H1 (cell line): ENCODE data around the gene SLC44A5. TPM values are rescaled to one million over a fixed set of nuclear protein-coding genes. Genes with fewer than 3 reads are reported as not detected.

Experiments
- EZH2 ChIP-seq: fragments of 200-600 bp; sonication (generic); IDR thresholded peaks from 2 replicates; pipeline ENCODE4 v1.7.1; 2012; ENCODE audit warnings: low read depth, mild to moderate bottlenecking, moderate library complexity, low read length, inconsistent platforms; ENCODE audit not compliant: severe bottlenecking
- FOSL1 ChIP-seq: IDR thresholded peaks from 2 replicates; pipeline ENCODE4 v1.6.1; 2011; ENCODE audit warnings: mild to moderate bottlenecking, low read depth, low read length, moderate library complexity; ENCODE audit not compliant: insufficient read depth
- KDM5A ChIP-seq: fragments of 200-600 bp; IDR thresholded peaks from 2 replicates; pipeline ENCODE4 v1.7.1; 2012; ENCODE audit warnings: mild to moderate bottlenecking, low read length, inconsistent platforms, mixed read lengths
- SIX5 ChIP-seq: IDR thresholded peaks from 2 replicates; pipeline ENCODE4 v1.6.1; 2011; ENCODE audit warnings: mild to moderate bottlenecking, low read depth, low read length
- TAF1 ChIP-seq: IDR thresholded peaks from 2 replicates; pipeline ENCODE4 v1.6.1; 2011; ENCODE audit warnings: mild to moderate bottlenecking, low read depth, low read length
- polyA plus RNA-seq, 7 experiments: library from polyadenylated mRNA; depleted of rRNA in 3 of 7; stranded (reverse) in 5 of 7; unstranded in 2 of 7; fragments of >200 nt in 5 of 7; fragments of 200-250 nt in 2 of 7; gene quantifications; 1 replicate in 5 of 7; 2 replicates in 1 of 7; 4 replicates in 1 of 7; pipeline versions ENCODE4 v1.2.1 to v1.2.3, GENCODE V29; 2011 to 2013; ENCODE audit warnings: missing spikeins in 2 of 7, mixed read lengths in 2 of 7
- total RNA-seq: library from RNA; stranded (reverse); fragmentation: NEBNext Ultra II Directional; extraction: Animal tissue kit (Norgen Biotek cat#: 25700); gene quantifications from 2 replicates; pipeline ENCODE4 v1.2.1, GENCODE V29; 2021
- TF ChIP-seq, protein P1 (sequence below), 3 experiments: IDR thresholded peaks; 1 replicate in 2 of 3; 2 replicates in 1 of 3; pipeline versions ENCODE4 v1.5.1 to v1.6.1; 2011; ENCODE audit warnings: low read length in 3 of 3, mild to moderate bottlenecking in 3 of 3, inconsistent platforms in 2 of 3, low read depth in 1 of 3, moderate library complexity in 1 of 3; ENCODE audit not compliant: insufficient read depth in 1 of 3; ENCODE audit errors: control extremely low read depth in 1 of 3

SLC44A5 gene
- total and polyA plus RNA-seq, 2 of the 8 experiments (the other 6 are each of a cell fraction or from before 2014, with no cell fraction given), result 1.8 to 3.3 TPM

DNA sequence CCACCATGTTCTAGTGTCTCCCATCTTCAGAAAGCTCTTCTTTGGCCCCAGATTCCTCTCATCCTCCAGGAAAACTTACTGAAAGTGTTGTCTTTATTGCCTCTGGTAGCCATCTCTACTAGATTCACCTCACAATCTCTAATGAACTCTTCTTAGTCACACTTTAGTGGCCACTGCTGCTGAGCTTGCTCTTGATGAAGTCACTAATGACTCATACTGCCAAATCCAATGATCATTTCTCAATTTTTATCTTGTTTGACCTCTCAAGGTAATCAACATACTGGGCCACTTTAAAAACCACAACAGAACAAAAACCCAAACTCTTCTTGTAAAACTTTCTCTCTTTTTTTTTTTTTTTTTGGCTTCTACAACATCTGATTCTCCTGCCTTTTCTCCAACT, 280.3 kb downstream of the SLC44A5 start (continued):
- TF ChIP-seq, protein P1, sequence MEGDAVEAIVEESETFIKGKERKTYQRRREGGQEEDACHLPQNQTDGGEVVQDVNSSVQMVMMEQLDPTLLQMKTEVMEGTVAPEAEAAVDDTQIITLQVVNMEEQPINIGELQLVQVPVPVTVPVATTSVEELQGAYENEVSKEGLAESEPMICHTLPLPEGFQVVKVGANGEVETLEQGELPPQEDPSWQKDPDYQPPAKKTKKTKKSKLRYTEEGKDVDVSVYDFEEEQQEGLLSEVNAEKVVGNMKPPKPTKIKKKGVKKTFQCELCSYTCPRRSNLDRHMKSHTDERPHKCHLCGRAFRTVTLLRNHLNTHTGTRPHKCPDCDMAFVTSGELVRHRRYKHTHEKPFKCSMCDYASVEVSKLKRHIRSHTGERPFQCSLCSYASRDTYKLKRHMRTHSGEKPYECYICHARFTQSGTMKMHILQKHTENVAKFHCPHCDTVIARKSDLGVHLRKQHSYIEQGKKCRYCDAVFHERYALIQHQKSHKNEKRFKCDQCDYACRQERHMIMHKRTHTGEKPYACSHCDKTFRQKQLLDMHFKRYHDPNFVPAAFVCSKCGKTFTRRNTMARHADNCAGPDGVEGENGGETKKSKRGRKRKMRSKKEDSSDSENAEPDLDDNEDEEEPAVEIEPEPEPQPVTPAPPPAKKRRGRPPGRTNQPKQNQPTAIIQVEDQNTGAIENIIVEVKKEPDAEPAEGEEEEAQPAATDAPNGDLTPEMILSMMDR (IDR thresholded peaks at IDR 0.05; ENCODE audit: control extremely low read depth in 1 of 3, insufficient read depth in 1 of 3, low read depth in 1 of 3, low read length in 3 of 3), result no peak
- TF ChIP-seq FOSL1, result no peak
- TF ChIP-seq KDM5A, result no peak
- no peak for TF ChIP-seq SIX5
- no peak for TF ChIP-seq EZH2
- TF ChIP-seq TAF1, result no peak
- TF ChIP-seq, all 59 proteins: peak for 0
